Activated CD8-positive, alpha-beta T cell treated with anti-CD3 and anti-CD28 coated beads, Interleukin-2, amount 10 ng/mL, durations not matched to agents 7 days and 5 days (primary cell): Measurements from ENCODE around the gene FTSJ3. TPM values are rescaled to one million over a fixed set of nuclear protein-coding genes. Genes with fewer than 3 reads are reported as not detected.
A peak's percentile ranks its signal among the peaks of the same experiment; 100 is the strongest.
"Not testable (repeated sequence)": the region's sequence is repeated elsewhere in the genome, so short reads cannot be mapped to it uniquely, and the experiment has no call there.

Experiments used
- ATAC-seq: fragments of 150-1000 bp; cut with Tn5 transposase; one replicate; pipeline ENCODE4 v1.10.0; 2021; ENCODE audit warnings: moderate library complexity
- CTCF ChIA-PET: fragments of 350-600 bp; sonication (Branson Sonifier 250); formaldehyde crosslinking; loops from one replicate; lab custom pipeline; 2021; ENCODE audit warnings: antibody characterized with exemption; lab: Charles Lee
- POLR2A ChIA-PET: fragments of 350-600 bp; sonication (Branson Sonifier 250); formaldehyde crosslinking; loops from one replicate; lab custom pipeline; 2021; ENCODE audit warnings: antibody characterized with exemption; lab: Charles Lee
- DNase-seq: peaks from one replicate; pipeline ENCODE4 v3.0.0-alpha.2; 2020
- H3K27ac Mint-ChIP-seq: one replicate; pipeline ENCODE4 v1.8.0; 2021; ENCODE audit warnings: mild to moderate bottlenecking, mixed read lengths
- H3K27me3 Mint-ChIP-seq: one replicate; pipeline ENCODE4 v1.8.0; 2021; ENCODE audit warnings: low read depth, mixed read lengths
- H3K36me3 Mint-ChIP-seq: one replicate; pipeline ENCODE4 v1.8.0; 2021; ENCODE audit warnings: low read depth, mixed read lengths
- H3K4me1 Mint-ChIP-seq: one replicate; pipeline ENCODE4 v1.8.0; 2021; ENCODE audit warnings: low read depth, mixed read lengths
- H3K4me3 Mint-ChIP-seq: one replicate; pipeline ENCODE4 v1.8.0; 2021; ENCODE audit warnings: mild to moderate bottlenecking, mixed read lengths
- H3K9me3 Mint-ChIP-seq: one replicate; pipeline ENCODE4 v1.8.0; 2022; ENCODE audit warnings: mixed read lengths; ENCODE audit not compliant: insufficient read depth
- total RNA-seq, 2 experiments: library from RNA; stranded (reverse); gene quantifications; one replicate each; pipeline ENCODE4 v1.2.3, GENCODE V29; 2021

The FTSJ3 gene
- total RNA-seq, 2 experiments from 2014 or later: 58.7 to 62.2 TPM

- H3K27me3 Mint-ChIP-seq: peaks cover 29% of the 10 kb centered on the region
- H3K27ac Mint-ChIP-seq, H3K4me1 Mint-ChIP-seq, H3K36me3 Mint-ChIP-seq, POLR2A ChIA-PET, DNase-seq, H3K4me3 Mint-ChIP-seq, ATAC-seq, H3K9me3 Mint-ChIP-seq: not testable (repeated sequence)
- CTCF ChIA-PET: interaction anchor here (2.1 kb wide), 1 partner anchor 9 kb away, joined by 15 read pairs; no protein-coding TSS in a partner anchor
Observed at GRCh38 chr17:63856425-63856824, 29.0 kb upstream of the FTSJ3 start.

DNA sequence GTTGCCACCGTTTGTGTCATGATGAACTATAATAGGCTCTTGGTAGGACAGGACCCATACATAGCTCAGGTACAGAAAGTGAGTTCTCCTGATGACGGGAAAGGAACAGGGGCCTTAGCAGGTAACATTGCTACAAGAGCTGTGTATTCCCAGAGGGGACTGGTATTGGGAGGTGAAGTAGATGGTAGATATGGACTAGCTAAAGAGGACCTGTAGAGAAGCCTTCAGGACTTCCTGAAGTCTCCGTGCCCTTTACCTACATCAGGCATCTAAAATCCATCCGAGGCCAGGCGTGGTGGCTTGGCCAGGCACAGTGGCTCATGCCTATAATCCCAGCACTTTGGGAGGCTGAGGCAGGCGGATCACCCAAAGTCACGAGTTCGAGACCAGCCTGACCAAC is 27.7 kb upstream of the FTSJ3 start:
- POLR2A ChIA-PET: no interaction called here
- DNase-seq: no peak
- H3K4me1 Mint-ChIP-seq: no peaks in the 10 kb centered on the region

DNA sequence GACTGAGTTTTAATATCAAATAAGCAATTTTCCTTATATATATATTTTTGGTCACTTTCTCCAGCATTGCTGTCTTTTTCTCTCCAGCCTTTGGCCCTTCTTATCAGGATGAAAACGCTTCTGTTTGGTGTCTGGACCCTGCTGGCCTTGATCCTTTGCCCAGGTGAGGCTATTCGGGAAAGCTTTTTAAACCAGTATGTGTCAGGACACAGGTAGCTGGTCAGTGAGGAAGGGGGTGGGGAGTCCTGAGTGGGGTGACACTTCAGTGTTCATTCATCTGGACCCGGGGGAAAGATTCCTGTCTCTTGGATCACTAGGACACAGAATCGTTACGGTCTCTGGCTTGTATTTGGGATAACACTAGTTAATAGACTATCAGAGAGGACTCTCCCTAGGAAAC is 27.2 kb upstream of the FTSJ3 start:
- DNase-seq: no peak

More for the DNA sequence above, 27.7 kb upstream of the FTSJ3 start:
- Mint-ChIP-seq H3K9me3 (no peaks in the 10 kb centered on the region), H3K27ac (no peak overlapping the region), H3K4me3 (no peak overlapping the region), H3K27me3 (peaks cover 23% of the 10 kb centered on the region), H3K36me3 (no peaks in the 10 kb centered on the region)
- no peak for ATAC-seq
- CTCF ChIA-PET: interaction anchor here (1.0 to 2.1 kb wide), 3 partner anchors 10 to 26 kb away, joined by 3 to 15 read pairs (median 3); partner anchors contain the start of gene GH2

GRCh38 chr17:63853260-63853659 is 25.8 kb upstream of the FTSJ3 start:
- ATAC-seq: no peak
- Mint-ChIP-seq H3K4me1 (peaks cover 12% of the 10 kb centered on the region), H3K27me3 (peaks cover 16% of the 10 kb centered on the region), H3K9me3 (peaks cover under 1% of the 10 kb centered on the region), H3K4me3 (no peak overlapping the region), H3K36me3 (peaks cover 1% of the 10 kb centered on the region), H3K27ac (no peak overlapping the region)
- ChIA-PET POLR2A (interaction anchor here (1.0 kb wide), 1 partner anchor 15 kb away, joined by 3 read pairs; no protein-coding TSS in a partner anchor), CTCF (no interaction called here)
- DNase-seq: no peak

More for the DNA sequence above, 27.2 kb upstream of the FTSJ3 start:
- Mint-ChIP-seq H3K27me3 (peaks cover 22% of the 10 kb centered on the region), H3K27ac (no peak overlapping the region), H3K4me3 (no peak overlapping the region), H3K4me1 (peaks cover 1% of the 10 kb centered on the region), H3K36me3 (no peaks in the 10 kb centered on the region), H3K9me3 (no peaks in the 10 kb centered on the region)
- POLR2A ChIA-PET: no interaction called here
- CTCF ChIA-PET: interaction anchor here (1.0 to 2.1 kb wide), 3 partner anchors 11 to 27 kb away, joined by 3 to 15 read pairs (median 3); partner anchors contain the start of gene GH2
- ATAC-seq: no peak

DNA sequence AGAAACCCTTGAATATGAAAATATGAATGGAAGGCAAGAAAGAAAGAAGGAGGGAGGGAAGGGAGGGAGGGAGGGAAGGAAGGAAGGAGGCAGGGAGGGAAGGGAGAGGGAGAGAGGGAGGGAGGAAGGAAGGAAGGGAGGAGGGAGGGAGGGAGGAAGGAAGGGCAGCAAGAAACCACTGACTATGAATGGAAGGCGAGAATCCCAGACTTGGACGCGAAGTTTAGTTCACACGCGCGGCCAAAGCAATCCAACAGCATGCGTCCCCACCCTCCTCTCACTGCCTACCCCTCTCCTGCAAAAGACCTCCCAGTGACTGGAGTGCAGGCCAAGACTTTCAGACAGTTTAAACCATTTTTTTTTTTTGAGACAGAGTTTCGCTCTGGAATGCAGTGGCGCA is 22.9 kb upstream of the FTSJ3 start:
- Mint-ChIP-seq H3K4me1 (peaks cover 18% of the 10 kb centered on the region), H3K27me3 (peaks cover 16% of the 10 kb centered on the region), H3K27ac (no peak overlapping the region), H3K9me3 (peaks cover 5% of the 10 kb centered on the region), H3K36me3 (peaks cover 6% of the 10 kb centered on the region), H3K4me3 (no peak overlapping the region)
- ATAC-seq (no peak), DNase-seq (no peak)
- POLR2A ChIA-PET: no interaction called here
- CTCF ChIA-PET: interaction anchor here (2.3 to 4.9 kb wide), 3 partner anchors 9 to 179 kb away, joined by 6 to 47 read pairs (median 43); no protein-coding TSS in a partner anchor

- POLR2A ChIA-PET: interaction anchor here (0.5 to 1.8 kb wide), 3 partner anchors 9 to 98 kb away, joined by 4 to 5 read pairs (median 4); no protein-coding TSS in a partner anchor
- peaks cover 6% of the 10 kb centered on the region for H3K36me3 Mint-ChIP-seq
Observed at GRCh38 chr17:63848834-63849689, 21.6 kb upstream of the FTSJ3 start.

GRCh38 chr17:63847525-63848249 is 20.2 kb upstream of the FTSJ3 start:
- Mint-ChIP-seq H3K4me3 (peak overlapping the region; percentile 63), H3K4me1 (peaks cover 27% of the 10 kb centered on the region)

More at GRCh38 chr17:63848834-63849689, 21.6 kb upstream of the FTSJ3 start:
- Mint-ChIP-seq H3K27me3 (peaks cover 14% of the 10 kb centered on the region), H3K27ac (peak overlapping the region; percentile 97), H3K4me1 (peaks cover 21% of the 10 kb centered on the region), H3K4me3 (peak overlapping the region; percentile 63), H3K9me3 (peaks cover 5% of the 10 kb centered on the region)
- CTCF ChIA-PET: interaction anchor here (0.5 to 4.9 kb wide), 31 partner anchors 8 to 349 kb away, joined by 3 to 47 read pairs (median 4); partner anchors contain the start of genes CCDC47, ICAM2 and PSMC5
- ATAC-seq: peak; percentile 97
- DNase-seq: peak; percentile 96

GRCh38 chr17:63845509-63845908 is 18.0 kb upstream of the FTSJ3 start:
- H3K4me1 Mint-ChIP-seq: peaks cover 36% of the 10 kb centered on the region
- ChIA-PET CTCF (interaction anchor here (4.9 kb wide), 1 partner anchor 19 kb away, joined by 43 read pairs; no protein-coding TSS in a partner anchor), POLR2A (interaction anchor here (8.0 kb wide), 1 partner anchor 17 kb away, joined by 124 read pairs; the partner anchor contains the start of genes FTSJ3 and PSMC5)
- H3K27me3 Mint-ChIP-seq: peaks cover 4% of the 10 kb centered on the region
- DNase-seq (no peak), ATAC-seq (no peak)
- H3K4me3 Mint-ChIP-seq: no peak overlapping the region
- no peak overlapping the region for H3K27ac Mint-ChIP-seq
- peaks cover 5% of the 10 kb centered on the region for H3K9me3 Mint-ChIP-seq
- peaks cover 19% of the 10 kb centered on the region for H3K36me3 Mint-ChIP-seq

More at GRCh38 chr17:63847525-63848249, 20.2 kb upstream of the FTSJ3 start:
- Mint-ChIP-seq H3K36me3 (peaks cover 6% of the 10 kb centered on the region), H3K27ac (peak overlapping the region; percentile 97), H3K27me3 (peaks cover 11% of the 10 kb centered on the region), H3K9me3 (peaks cover 5% of the 10 kb centered on the region)
- CTCF ChIA-PET: interaction anchor here (0.9 to 4.9 kb wide), 10 partner anchors 9 to 177 kb away, joined by 3 to 47 read pairs (median 6); partner anchors contain the start of genes FTSJ3, GH2 and PSMC5
- POLR2A ChIA-PET: interaction anchor here (1.8 kb wide), 1 partner anchor 11 kb away, joined by 5 read pairs; no protein-coding TSS in a partner anchor
- ATAC-seq (no peak), DNase-seq (no peak)

DNA sequence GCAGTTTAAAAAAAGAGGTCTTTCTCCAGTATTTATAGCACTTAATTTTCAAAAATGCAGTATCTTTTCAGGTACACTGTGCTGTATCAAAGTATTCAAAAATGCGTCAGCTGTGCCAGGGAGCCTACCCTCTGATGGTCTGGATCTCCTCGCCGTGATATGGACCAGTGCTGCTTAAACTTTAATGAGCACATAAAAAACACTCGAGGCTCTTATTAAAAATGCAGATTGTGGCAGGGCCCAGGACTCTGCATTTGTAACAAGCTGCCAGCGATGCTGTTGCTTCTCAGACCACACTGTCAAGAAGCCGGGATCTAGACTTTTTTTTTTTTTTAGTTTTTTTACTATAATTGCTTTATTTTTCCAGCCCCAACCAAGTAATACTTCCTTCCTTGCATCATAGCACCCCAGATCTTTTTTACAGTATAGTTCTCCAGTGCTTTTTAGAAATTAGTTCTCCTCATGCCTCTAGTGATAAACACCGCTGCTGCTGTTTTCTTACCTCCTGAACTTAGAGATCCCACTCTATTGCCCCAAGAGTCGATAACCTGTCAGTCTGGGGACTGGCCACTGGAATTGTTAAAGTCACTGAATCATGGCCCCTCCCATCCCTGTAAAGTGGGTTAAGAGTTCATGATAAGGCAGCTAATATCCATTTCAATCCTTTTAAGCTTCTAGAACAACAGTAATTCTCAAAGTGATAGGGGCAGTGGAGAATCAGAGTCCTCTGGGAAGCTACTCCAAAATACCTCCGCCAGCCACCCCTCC is 16.6 kb upstream of the FTSJ3 start:
- ATAC-seq: no peak
- H3K4me1 Mint-ChIP-seq: peaks cover 40% of the 10 kb centered on the region
- H3K36me3 Mint-ChIP-seq: peaks cover 21% of the 10 kb centered on the region
- peaks cover 5% of the 10 kb centered on the region for H3K9me3 Mint-ChIP-seq
- H3K27me3 Mint-ChIP-seq: no peaks in the 10 kb centered on the region
- peak overlapping the region; percentile 94 for H3K27ac Mint-ChIP-seq
- peak overlapping the region; percentile 97 for H3K4me3 Mint-ChIP-seq
- CTCF ChIA-PET: interaction anchor here (0.9 to 2.8 kb wide), 6 partner anchors 17 to 287 kb away, joined by 3 to 20 read pairs (median 3); partner anchors contain the start of genes GH2 and PSMC5
- no peak for DNase-seq
- POLR2A ChIA-PET: interaction anchor here (0.6 to 8.0 kb wide), 6 partner anchors 15 to 232 kb away, joined by 3 to 124 read pairs (median 4); partner anchors contain the start of genes CCDC47, DDX42, FTSJ3 and MAP3K3

DNA sequence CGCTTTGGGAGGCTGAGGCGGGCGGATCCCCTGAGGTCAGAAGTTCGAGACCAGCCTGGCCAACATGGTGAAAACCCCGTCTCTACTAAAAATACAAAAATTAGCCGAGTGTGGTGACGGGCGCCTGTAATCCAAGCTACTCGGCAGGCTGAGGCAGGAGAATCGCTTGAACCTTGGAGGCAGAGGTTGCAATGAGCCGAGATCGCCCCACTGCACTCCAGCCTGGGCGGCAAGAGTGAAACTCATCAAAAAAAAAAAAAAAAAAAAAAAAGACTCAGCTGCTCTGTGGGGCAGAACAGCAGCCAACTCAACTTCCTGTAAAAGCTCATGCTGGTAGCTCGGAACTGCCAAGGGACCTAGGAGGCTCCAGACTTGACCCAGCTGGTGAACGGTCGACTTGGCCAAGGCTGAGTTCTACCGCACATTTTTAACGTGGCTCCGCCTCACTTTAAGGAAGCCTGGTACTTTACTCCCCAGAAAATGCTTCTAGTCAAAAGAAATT is 16.0 kb upstream of the FTSJ3 start:
- peak overlapping the region; percentile 97 for H3K4me3 Mint-ChIP-seq
- H3K4me1 Mint-ChIP-seq: peaks cover 40% of the 10 kb centered on the region
- DNase-seq (peak; percentile 58), ATAC-seq (peak; percentile 20)
- H3K36me3 Mint-ChIP-seq: peaks cover 23% of the 10 kb centered on the region
- ChIA-PET POLR2A (interaction anchor here (0.5 to 8.0 kb wide), 9 partner anchors 14 to 663 kb away, joined by 3 to 124 read pairs (median 3); partner anchors contain the start of genes CCDC47, CEP95, DDX42 and DDX5), CTCF (interaction anchor here (0.9 to 2.8 kb wide), 6 partner anchors 17 to 173 kb away, joined by 3 to 20 read pairs (median 4); partner anchors contain the start of genes GH2 and PSMC5)
- H3K9me3 Mint-ChIP-seq, H3K27me3 Mint-ChIP-seq: not testable (repeated sequence)
- H3K27ac Mint-ChIP-seq: peak overlapping the region; percentile 94
